SK-N-SH treated with all-trans-retinoic acid at 6 μM for 48 hours (cell line): ENCODE results near the gene EVI5.
"Not testable (repeated sequence)": the region's sequence is repeated elsewhere in the genome, so short reads cannot be mapped to it uniquely, and the experiment has no call there.

ENCODE experiments used
- ATAC-seq: fragments of 200-7000 bp; cut with Tn5 transposase; 3 replicates; pipeline ENCODE4 v1.9.1; 2020; ENCODE audit warnings: mild to moderate bottlenecking, moderate library complexity
- ARNTL ChIP-seq: fragments of 450-650 bp; formaldehyde crosslinking; IDR thresholded peaks from 2 replicates; pipeline ENCODE4 v1.5.0; 2020; ENCODE audit warnings: low read depth, mild to moderate bottlenecking, moderate library complexity, borderline replicate concordance
- BACH2 ChIP-seq: fragments of 250-450 bp; sonication (Bioruptor Pico); IDR thresholded peaks from 2 replicates; pipeline ENCODE4 v1.9.0; 2021; ENCODE audit warnings: mild to moderate bottlenecking, borderline replicate concordance
- CREB5 ChIP-seq: fragments of 250-450 bp; sonication (Bioruptor Pico); IDR thresholded peaks from 2 replicates; pipeline ENCODE4 v1.5.1; 2020; ENCODE audit warnings: low read depth, mild to moderate bottlenecking, moderate library complexity
- CSDC2 ChIP-seq: fragments of 250-450 bp; sonication (Bioruptor Pico); IDR thresholded peaks from 2 replicates; pipeline ENCODE4 v1.5.0; 2020; ENCODE audit warnings: mild to moderate bottlenecking, moderate library complexity
- ESRRG ChIP-seq: fragments of 250-450 bp; sonication (Bioruptor Pico); IDR thresholded peaks from 2 replicates; pipeline ENCODE4 v1.6.1; 2021; ENCODE audit warnings: mild to moderate bottlenecking
- ISL1 ChIP-seq: fragments of 250-450 bp; sonication (Bioruptor Pico); IDR thresholded peaks from 2 replicates; pipeline ENCODE4 v2.1.2; 2022; ENCODE audit warnings: mild to moderate bottlenecking, moderate library complexity
- OSR1 ChIP-seq: fragments of 250-450 bp; sonication (Bioruptor Pico); IDR thresholded peaks from 2 replicates; pipeline ENCODE4 v1.8.0; 2022; ENCODE audit warnings: moderate library complexity, mild to moderate bottlenecking, inconsistent platforms
- PPARA ChIP-seq: fragments of 250-450 bp; sonication (Bioruptor Pico); IDR thresholded peaks from 2 replicates; pipeline ENCODE4 v1.5.0; 2020; ENCODE audit warnings: mild to moderate bottlenecking, borderline replicate concordance
- RARB ChIP-seq: fragments of 250-450 bp; sonication (Bioruptor Pico); IDR thresholded peaks from 2 replicates; pipeline ENCODE4 v1.8.0; 2021; ENCODE audit warnings: mild to moderate bottlenecking, moderate library complexity
- TCF4 ChIP-seq: fragments of 250-450 bp; sonication (Bioruptor Pico); IDR thresholded peaks from 2 replicates; pipeline ENCODE4 v1.8.0; 2021; ENCODE audit warnings: mild to moderate bottlenecking, moderate library complexity, borderline replicate concordance
- TOX ChIP-seq: fragments of 250-450 bp; sonication (Bioruptor Pico); IDR thresholded peaks from 2 replicates; pipeline ENCODE4 v1.8.0; 2021; ENCODE audit warnings: mild to moderate bottlenecking, moderate library complexity, borderline replicate concordance
- TSHZ2 ChIP-seq: fragments of 250-450 bp; sonication (Bioruptor Pico); IDR thresholded peaks from 2 replicates; pipeline ENCODE4 v1.5.0; 2020; ENCODE audit warnings: mild to moderate bottlenecking, moderate library complexity
- ZC3H10 ChIP-seq: fragments of 250-450 bp; sonication (Bioruptor Pico); IDR thresholded peaks from 2 replicates; pipeline ENCODE4 v1.5.1; 2021; ENCODE audit warnings: mild to moderate bottlenecking, moderate library complexity
- ZFP3 ChIP-seq: fragments of 250-450 bp; sonication (Bioruptor Pico); IDR thresholded peaks from 2 replicates; pipeline ENCODE4 v1.5.0; 2020; ENCODE audit warnings: mild to moderate bottlenecking, moderate library complexity
- ZFP30 ChIP-seq: fragments of 450-650 bp; formaldehyde crosslinking; IDR thresholded peaks from 2 replicates; pipeline ENCODE4 v1.5.0; 2022; ENCODE audit warnings: mild to moderate bottlenecking, moderate library complexity
- ZNF565 ChIP-seq: fragments of 450-650 bp; formaldehyde crosslinking; conservative IDR thresholded peaks from 2 replicates; pipeline ENCODE4 v1.5.0; 2020; ENCODE audit warnings: low read depth, mild to moderate bottlenecking, moderate library complexity
- ZNF70 ChIP-seq: fragments of 450-650 bp; formaldehyde crosslinking; IDR thresholded peaks from 2 replicates; pipeline ENCODE4 v1.5.0; 2020; ENCODE audit warnings: mild to moderate bottlenecking, moderate library complexity
- ZNF8 ChIP-seq: fragments of 450-650 bp; formaldehyde crosslinking; IDR thresholded peaks from 2 replicates; pipeline ENCODE4 v1.5.0; 2020; ENCODE audit warnings: mild to moderate bottlenecking, moderate library complexity
- TF ChIP-seq, protein P1 (sequence below): fragments of 250-450 bp; sonication (Bioruptor Pico); IDR thresholded peaks from 2 replicates; pipeline ENCODE4 v1.8.0; 2020; ENCODE audit warnings: mild to moderate bottlenecking, moderate library complexity, borderline replicate concordance

EVI5 gene

DNA sequence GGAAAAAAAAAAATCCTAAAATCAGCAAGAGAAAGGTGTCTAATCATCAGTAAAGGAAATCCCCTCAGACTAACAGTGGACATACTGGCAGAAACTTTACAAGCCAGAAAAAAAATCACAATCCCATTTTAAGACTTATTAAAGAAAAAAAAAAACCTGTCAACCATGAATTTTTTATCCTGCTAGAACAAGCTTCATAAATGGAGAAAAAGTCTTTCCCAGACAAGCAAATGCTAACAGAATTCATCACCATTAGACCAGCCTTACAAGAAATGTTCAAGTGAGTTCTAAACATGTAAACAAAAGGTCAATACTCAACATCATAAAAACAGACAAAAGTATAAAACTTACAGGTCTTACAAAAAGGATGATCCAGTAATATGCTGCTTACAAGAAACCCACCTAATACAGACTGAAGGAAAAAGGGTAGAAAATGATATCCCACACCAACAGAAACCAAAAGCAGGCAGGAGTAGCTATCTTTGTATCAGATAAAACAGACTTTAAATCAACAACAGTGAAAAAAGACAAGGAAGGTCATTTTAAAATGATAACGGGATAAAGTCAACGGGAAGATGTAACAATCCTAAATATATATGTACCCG is 129.6 kb downstream of the EVI5 start:
- TF ChIP-seq ZNF8 (no peak), TOX (CRISPR knock-in tag) (no peak), OSR1 (CRISPR knock-in tag) (no peak), BACH2 (CRISPR knock-in tag) (no peak), ZNF70 (CRISPR knock-in tag) (no peak), ZFP3 (CRISPR knock-in tag) (no peak), ARNTL (CRISPR knock-in tag) (no peak), PPARA (CRISPR knock-in tag) (no peak), TCF4 (CRISPR knock-in tag) (no peak), ZNF565 (no peak)
- TF ChIP-seq, protein P1, sequence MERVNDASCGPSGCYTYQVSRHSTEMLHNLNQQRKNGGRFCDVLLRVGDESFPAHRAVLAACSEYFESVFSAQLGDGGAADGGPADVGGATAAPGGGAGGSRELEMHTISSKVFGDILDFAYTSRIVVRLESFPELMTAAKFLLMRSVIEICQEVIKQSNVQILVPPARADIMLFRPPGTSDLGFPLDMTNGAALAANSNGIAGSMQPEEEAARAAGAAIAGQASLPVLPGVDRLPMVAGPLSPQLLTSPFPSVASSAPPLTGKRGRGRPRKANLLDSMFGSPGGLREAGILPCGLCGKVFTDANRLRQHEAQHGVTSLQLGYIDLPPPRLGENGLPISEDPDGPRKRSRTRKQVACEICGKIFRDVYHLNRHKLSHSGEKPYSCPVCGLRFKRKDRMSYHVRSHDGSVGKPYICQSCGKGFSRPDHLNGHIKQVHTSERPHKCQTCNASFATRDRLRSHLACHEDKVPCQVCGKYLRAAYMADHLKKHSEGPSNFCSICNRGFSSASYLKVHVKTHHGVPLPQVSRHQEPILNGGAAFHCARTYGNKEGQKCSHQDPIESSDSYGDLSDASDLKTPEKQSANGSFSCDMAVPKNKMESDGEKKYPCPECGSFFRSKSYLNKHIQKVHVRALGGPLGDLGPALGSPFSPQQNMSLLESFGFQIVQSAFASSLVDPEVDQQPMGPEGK (CRISPR knock-in tag), result no peak
- no peak for ATAC-seq

DNA sequence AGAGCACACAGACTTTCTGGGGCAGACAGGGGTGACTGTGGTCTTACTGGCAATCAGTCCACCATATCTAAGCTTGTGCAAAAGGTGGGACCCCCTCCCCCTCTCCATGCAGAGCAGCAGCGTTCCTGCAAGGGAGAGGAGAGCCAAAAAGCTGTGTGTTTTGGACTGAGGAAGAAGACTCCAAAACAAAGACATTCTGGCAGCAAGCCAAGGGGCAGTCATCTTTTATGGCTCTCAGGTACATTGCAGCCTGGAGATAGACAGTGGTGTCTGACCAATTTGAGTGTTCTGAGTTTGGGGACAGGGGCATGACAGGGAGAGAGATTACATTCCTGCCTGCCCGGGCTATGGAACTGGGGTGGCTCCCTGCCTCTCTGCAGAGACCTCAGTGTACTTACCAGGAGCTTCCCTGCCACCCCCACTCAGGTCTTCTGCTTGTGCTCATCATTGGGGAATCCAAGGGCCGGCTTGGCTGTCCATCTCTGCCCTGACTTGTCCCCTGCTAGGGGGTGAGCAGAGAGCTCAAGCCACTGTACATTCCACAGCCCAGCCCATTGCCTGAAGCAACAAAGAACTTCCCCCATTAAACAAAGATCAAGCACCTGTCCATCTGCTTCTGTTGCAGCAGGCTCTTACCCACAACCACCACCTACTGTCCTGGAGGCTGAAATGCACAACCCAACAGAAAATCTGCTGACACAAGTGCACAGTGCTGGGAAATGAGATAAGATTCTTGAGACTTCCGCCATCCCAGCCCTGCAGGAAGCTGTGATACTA is 131.1 kb downstream of the EVI5 start:
- TF ChIP-seq ZNF565 (no peak), ISL1 (CRISPR knock-in tag) (no peak), ZC3H10 (CRISPR knock-in tag) (no peak), CSDC2 (CRISPR knock-in tag) (no peak)
- ATAC-seq, result no peak

- not testable (repeated sequence) for ATAC-seq
Measured at GRCh38 chr1:92640686-92641085, 144.2 kb downstream of the EVI5 start.

GRCh38 chr1:92638498-92638897 is 146.4 kb downstream of the EVI5 start:
- ATAC-seq, result no peak
- TF ChIP-seq OSR1 (CRISPR knock-in tag), result no peak
- no peak for TF ChIP-seq ZFP30 (CRISPR knock-in tag)
- TF ChIP-seq ZNF565, result no peak
- no peak for TF ChIP-seq ESRRG
- TF ChIP-seq RARB (CRISPR knock-in tag), result no peak
- no peak for TF ChIP-seq ISL1 (CRISPR knock-in tag)

DNA sequence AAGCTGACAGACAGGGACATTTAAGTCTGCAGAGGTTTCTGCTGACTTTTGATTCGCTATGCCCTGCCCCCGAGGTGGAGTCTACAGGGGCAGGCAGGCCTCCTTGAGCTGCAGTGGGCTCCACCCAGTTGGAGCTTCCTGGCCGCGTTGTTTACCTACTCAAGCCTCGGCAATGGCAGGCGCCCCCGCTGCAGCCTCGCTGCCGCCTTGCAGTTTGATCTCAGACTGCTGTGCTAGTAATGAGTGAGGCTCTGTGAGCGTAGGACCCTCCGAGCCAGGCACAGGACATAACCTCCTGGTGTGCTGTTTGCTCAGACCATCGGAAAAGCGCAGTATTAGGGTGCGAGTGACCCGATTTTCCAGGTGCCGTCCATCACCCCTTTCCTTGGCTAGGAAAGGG is 149.7 kb downstream of the EVI5 start:
- not testable (repeated sequence) for ATAC-seq

GRCh38 chr1:92623187-92623778 is 161.6 kb downstream of the EVI5 start:
- no peak for TF ChIP-seq CSDC2 (CRISPR knock-in tag)
- TF ChIP-seq BACH2 (CRISPR knock-in tag), result no peak
- no peak for TF ChIP-seq ZNF565
- no peak for TF ChIP-seq PPARA (CRISPR knock-in tag)
- TF ChIP-seq ZC3H10 (CRISPR knock-in tag), result no peak
- no peak for TF ChIP-seq TCF4 (CRISPR knock-in tag)
- no peak for TF ChIP-seq ZFP3 (CRISPR knock-in tag)
- no peak for TF ChIP-seq RARB (CRISPR knock-in tag)
- TF ChIP-seq, protein P1 (CRISPR knock-in tag), result no peak
- no peak for TF ChIP-seq ZNF8
- TF ChIP-seq CREB5 (CRISPR knock-in tag), result no peak
- TF ChIP-seq ZNF70 (CRISPR knock-in tag), result no peak
- no peak for TF ChIP-seq TSHZ2
- peak; percentile 78 for ATAC-seq
